CD4-positive, alpha-beta T cell treated with Interleukin-10 for 1 hour (primary cell): ENCODE results near the gene SAA1.

ENCODE experiments used
- DNase-seq: peaks from one replicate; pipeline ENCODE4 v3.0.0-alpha.2; 2020

The SAA1 gene

GRCh38 chr11:18312012-18312411 lies 45.9 kb downstream of the SAA1 start:
- DNase-seq, result no peak

- no peak for DNase-seq
Observed at GRCh38 chr11:18312663-18313420, 46.8 kb downstream of the SAA1 start.

- DNase-seq, result no peak
Observed at GRCh38 chr11:18313965-18314763, 48.1 kb downstream of the SAA1 start.

GRCh38 chr11:18314784-18315523 lies 48.9 kb downstream of the SAA1 start:
- no peak for DNase-seq

- no peak for DNase-seq
Observed at GRCh38 chr11:18315893-18316292, 49.8 kb downstream of the SAA1 start.

GRCh38 chr11:18317551-18317950 lies 51.5 kb downstream of the SAA1 start:
- DNase-seq, result no peak
